ENCODE results near the gene PKNOX2.
A peak's percentile ranks its signal among the peaks of the same experiment; 100 is the strongest.

PKNOX2 gene

GRCh38 chr11:125387901-125388300 is 223.3 kb downstream of the PKNOX2 start:
- H3K27me3 ChIP-seq (replicated peaks; ENCODE audit: control insufficient read depth, insufficient read depth, low read length), result no peaks in the 10 kb centered on the region; the same call in 1 of the 2 replicates
- no peak overlapping the region for H3K4me3 ChIP-seq (replicated peaks; ENCODE audit: low read depth, low read length)
- TF ChIP-seq CTCF (IDR thresholded peaks at IDR 0.05; ENCODE audit: insufficient read depth, low read length, poor library complexity, severe bottlenecking), result no peak
- no peaks in the 10 kb centered on the region for H3K36me3 ChIP-seq (ENCODE audit: control insufficient read depth, insufficient read depth, low read length)
- no peak for DNase-seq (ENCODE audit: extremely low read depth, insufficient read length)

- Histone ChIP-seq H3K36me3 (ENCODE audit: control insufficient read depth, insufficient read depth, low read length) (no peaks in the 10 kb centered on the region), H3K4me3 (replicated peaks; ENCODE audit: low read depth, low read length) (no peak overlapping the region), H3K27me3 (replicated peaks; ENCODE audit: control insufficient read depth, insufficient read depth, low read length) (no peaks in the 10 kb centered on the region)
- no peak for TF ChIP-seq CTCF (IDR thresholded peaks at IDR 0.05; ENCODE audit: insufficient read depth, low read length, poor library complexity, severe bottlenecking)
- no peak for DNase-seq (ENCODE audit: extremely low read depth, insufficient read length)
Measured at GRCh38 chr11:125388611-125389010, 224.1 kb downstream of the PKNOX2 start.

GRCh38 chr11:125389339-125390166 is 225.0 kb downstream of the PKNOX2 start:
- H3K27me3 ChIP-seq (replicated peaks; ENCODE audit: control insufficient read depth, insufficient read depth, low read length), result no peaks in the 10 kb centered on the region
- no peaks in the 10 kb centered on the region for H3K36me3 ChIP-seq (ENCODE audit: control insufficient read depth, insufficient read depth, low read length)
- no peak overlapping the region for H3K4me3 ChIP-seq (replicated peaks; ENCODE audit: low read depth, low read length)
- DNase-seq (ENCODE audit: extremely low read depth, insufficient read length), result no peak
- TF ChIP-seq CTCF (IDR thresholded peaks at IDR 0.05; ENCODE audit: insufficient read depth, low read length, poor library complexity, severe bottlenecking), result no peak

GRCh38 chr11:125390946-125391345 is 226.4 kb downstream of the PKNOX2 start:
- no peak overlapping the region for H3K4me3 ChIP-seq (replicated peaks; ENCODE audit: low read depth, low read length)
- H3K36me3 ChIP-seq (ENCODE audit: control insufficient read depth, insufficient read depth, low read length), result no peaks in the 10 kb centered on the region
- no peak for DNase-seq (ENCODE audit: extremely low read depth, insufficient read length)
- TF ChIP-seq CTCF (IDR thresholded peaks at IDR 0.05; ENCODE audit: insufficient read depth, low read length, poor library complexity, severe bottlenecking), result no peak
- H3K27me3 ChIP-seq (replicated peaks; ENCODE audit: control insufficient read depth, insufficient read depth, low read length), result no peaks in the 10 kb centered on the region

- peak; percentile 21 for TF ChIP-seq CTCF (IDR thresholded peaks at IDR 0.05; ENCODE audit: insufficient read depth, low read length, poor library complexity, severe bottlenecking)
- no peak for DNase-seq (ENCODE audit: extremely low read depth, insufficient read length)
- no peaks in the 10 kb centered on the region; the same call in 1 of the 2 replicates for H3K27me3 ChIP-seq (replicated peaks; ENCODE audit: control insufficient read depth, insufficient read depth, low read length)
- no peaks in the 10 kb centered on the region for H3K36me3 ChIP-seq (ENCODE audit: control insufficient read depth, insufficient read depth, low read length)
- H3K4me3 ChIP-seq (replicated peaks; ENCODE audit: low read depth, low read length), result no peak overlapping the region
Measured at GRCh38 chr11:125393331-125393730, 228.8 kb downstream of the PKNOX2 start.
